NCI-H226 (cell line): ENCODE measurements around the gene SYMPK.
"Not testable (repeated sequence)": the region's sequence is repeated elsewhere in the genome, so short reads cannot be mapped to it uniquely, and the experiment has no call there.

ENCODE experiments used
- DNase-seq: peaks from one replicate; pipeline ENCODE4 v3.0.0-alpha.2; 2015

Gene SYMPK

GRCh38 chr19:45862564-45863334, at the start of gene SYMPK:
TSS of gene SYMPK (minus strand) at chr19:45863147. CDS start at chr19:45854495, 8,652 bp downstream.
- peak; percentile 96 for DNase-seq

- no peak for DNase-seq
Observed at GRCh38 chr19:45911291-45911690, 48.3 kb upstream of the SYMPK start.

GRCh38 chr19:45908956-45909355, 46.0 kb upstream of the SYMPK start:
- no peak for DNase-seq

- peak; percentile 33 for DNase-seq
Observed at GRCh38 chr19:45906221-45906620, 43.3 kb upstream of the SYMPK start.

GRCh38 chr19:45905011-45905410, 42.1 kb upstream of the SYMPK start:
- DNase-seq = no peak

GRCh38 chr19:45902651-45903625, 40.0 kb upstream of the SYMPK start:
- DNase-seq = peak; percentile 90

- DNase-seq = no peak
Observed at GRCh38 chr19:45901912-45902650, 39.1 kb upstream of the SYMPK start, which contains the start of gene MYPOP. TSS of gene MYPOP (minus strand) at chr19:45902613. CDS start at chr19:45901773, 840 bp downstream.

- no peak for DNase-seq
Observed at GRCh38 chr19:45901432-45901911, 38.5 kb upstream of the SYMPK start.

GRCh38 chr19:45900738-45901431, 37.9 kb upstream of the SYMPK start:
- DNase-seq = no peak

- no peak for DNase-seq
Observed at GRCh38 chr19:45899919-45900589, 37.1 kb upstream of the SYMPK start.

- no peak for DNase-seq
Observed at GRCh38 chr19:45899253-45899652, 36.3 kb upstream of the SYMPK start.

GRCh38 chr19:45897261-45897812, 34.4 kb upstream of the SYMPK start:
- no peak for DNase-seq

GRCh38 chr19:45895983-45896599, 33.1 kb upstream of the SYMPK start:
- DNase-seq = not testable (repeated sequence)

GRCh38 chr19:45895519-45895972, 32.6 kb upstream of the SYMPK start:
- no peak for DNase-seq

- no peak for DNase-seq
Observed at GRCh38 chr19:45890877-45891276, 27.9 kb upstream of the SYMPK start.

GRCh38 chr19:45889210-45889885, 26.4 kb upstream of the SYMPK start:
- no peak for DNase-seq

GRCh38 chr19:45887200-45887710, 24.3 kb upstream of the SYMPK start:
- DNase-seq = no peak

- peak; percentile 92 for DNase-seq
Observed at GRCh38 chr19:45886427-45887199, 23.7 kb upstream of the SYMPK start.
